ENCODE measurements around the gene H2BK1.

DNA sequence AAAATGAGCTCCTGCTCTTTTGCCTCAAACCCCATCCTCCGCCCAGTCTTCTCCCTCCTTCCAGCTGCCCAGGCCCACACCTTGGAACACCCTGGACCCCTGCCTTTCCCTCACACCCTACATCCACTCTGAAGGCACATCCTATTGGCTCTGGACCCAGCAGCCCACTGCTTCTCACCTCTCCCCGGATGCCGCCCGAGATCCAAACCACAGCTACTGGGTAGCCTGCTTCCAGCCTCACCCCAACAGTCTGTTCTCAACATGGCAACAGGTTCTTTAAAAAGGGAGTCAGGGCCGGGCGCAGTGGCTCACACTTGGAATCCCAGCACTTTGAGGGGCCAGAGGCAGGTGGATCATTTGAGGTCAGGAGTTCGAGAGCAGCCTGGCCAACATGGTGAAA, 47.7 kb upstream of the H2BK1 start:
- TF ChIP-seq, protein P1, sequence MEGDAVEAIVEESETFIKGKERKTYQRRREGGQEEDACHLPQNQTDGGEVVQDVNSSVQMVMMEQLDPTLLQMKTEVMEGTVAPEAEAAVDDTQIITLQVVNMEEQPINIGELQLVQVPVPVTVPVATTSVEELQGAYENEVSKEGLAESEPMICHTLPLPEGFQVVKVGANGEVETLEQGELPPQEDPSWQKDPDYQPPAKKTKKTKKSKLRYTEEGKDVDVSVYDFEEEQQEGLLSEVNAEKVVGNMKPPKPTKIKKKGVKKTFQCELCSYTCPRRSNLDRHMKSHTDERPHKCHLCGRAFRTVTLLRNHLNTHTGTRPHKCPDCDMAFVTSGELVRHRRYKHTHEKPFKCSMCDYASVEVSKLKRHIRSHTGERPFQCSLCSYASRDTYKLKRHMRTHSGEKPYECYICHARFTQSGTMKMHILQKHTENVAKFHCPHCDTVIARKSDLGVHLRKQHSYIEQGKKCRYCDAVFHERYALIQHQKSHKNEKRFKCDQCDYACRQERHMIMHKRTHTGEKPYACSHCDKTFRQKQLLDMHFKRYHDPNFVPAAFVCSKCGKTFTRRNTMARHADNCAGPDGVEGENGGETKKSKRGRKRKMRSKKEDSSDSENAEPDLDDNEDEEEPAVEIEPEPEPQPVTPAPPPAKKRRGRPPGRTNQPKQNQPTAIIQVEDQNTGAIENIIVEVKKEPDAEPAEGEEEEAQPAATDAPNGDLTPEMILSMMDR (IDR thresholded peaks at IDR 0.05; ENCODE audit: low read length) = no peak
- TF ChIP-seq EZH2 (optimal IDR thresholded peaks at IDR 0.05; ENCODE audit: low read depth, low read length) = no peak
- no peak for TF ChIP-seq EZH2phosphoT487 (IDR thresholded peaks at IDR 0.05; ENCODE audit: low read length)

Measured in MM.1S (cell line).